ENCODE measurements around the gene ALAS1.
A peak's percentile ranks its signal among the peaks of the same experiment; 100 is the strongest.

The ALAS1 gene

DNA sequence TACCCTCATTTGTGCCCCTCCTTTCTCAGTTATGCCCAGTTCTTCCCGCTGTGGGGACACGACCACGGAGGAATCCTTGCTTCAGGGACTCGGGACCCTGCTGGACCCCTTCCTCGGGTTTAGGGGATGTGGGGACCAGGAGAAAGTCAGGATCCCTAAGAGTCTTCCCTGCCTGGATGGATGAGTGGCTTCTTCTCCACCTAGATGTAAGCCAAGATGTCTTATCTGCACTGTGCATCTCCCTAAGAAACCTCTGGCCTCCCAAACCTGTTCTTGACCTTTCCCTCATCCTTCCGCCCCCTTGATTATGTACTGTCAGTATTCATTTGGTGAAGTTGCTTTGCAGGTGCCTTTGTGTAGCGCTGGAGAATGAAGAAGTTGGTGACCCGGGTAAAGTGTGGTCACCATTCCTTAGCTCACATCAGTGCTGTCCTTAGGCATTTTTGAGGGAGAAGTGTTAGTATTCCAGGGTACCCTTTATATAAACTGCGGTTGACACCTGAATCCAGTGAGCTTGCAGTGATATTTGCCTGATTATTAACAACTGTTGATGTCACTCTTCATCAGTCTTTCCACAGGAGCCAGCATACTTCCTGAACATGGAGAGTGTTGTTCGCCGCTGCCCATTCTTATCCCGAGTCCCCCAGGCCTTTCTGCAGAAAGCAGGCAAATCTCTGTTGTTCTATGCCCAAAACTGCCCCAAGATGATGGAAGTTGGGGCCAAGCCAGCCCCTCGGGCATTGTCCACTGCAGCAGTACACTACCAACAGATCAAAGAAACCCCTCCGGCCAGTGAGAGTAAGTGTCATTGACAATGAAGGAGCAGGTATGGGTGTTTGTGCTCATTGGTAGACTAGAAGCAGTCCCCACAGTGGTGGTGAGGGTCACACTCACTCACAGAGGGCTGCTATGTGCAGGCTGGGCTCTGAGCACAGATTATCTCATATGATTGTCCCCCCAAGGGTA, 966 bp downstream of the ALAS1 start:
- DNase-seq (ENCODE audit: low spot score) = no peak

DNA sequence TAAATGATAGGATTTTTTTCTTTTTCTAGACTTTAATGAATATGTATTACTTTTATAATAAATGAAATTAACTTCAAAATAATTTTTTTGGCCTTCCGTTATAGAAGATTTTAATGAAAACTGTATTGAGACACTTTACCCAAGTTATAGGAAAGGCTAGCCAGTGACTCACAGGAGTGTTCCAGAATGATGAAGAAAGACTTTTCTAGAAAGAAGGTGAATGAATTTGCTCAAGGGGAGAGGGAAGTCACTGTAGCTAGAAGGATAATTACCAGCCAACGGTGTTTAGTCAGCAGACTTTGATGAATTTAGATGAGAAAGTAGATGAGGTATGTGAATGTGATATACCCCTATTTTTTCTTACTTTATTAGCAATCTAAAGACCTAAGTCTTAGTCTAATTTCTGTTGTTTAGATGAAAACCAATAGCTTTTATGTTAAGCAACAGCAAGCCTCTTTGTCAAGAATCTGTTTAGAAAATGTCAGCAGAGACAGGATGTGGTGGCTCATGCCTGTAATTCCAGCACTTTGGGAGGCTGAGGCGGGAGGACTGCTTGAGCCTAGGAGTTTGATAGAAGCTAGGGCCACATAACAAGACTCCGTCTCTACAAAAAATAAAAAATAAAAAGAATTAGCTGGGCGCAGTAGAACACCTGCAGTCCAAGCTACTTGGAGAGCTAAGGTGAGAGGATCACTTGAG, 3.2 kb downstream of the ALAS1 start:
- DNase-seq (ENCODE audit: low spot score) = no peak

DNA sequence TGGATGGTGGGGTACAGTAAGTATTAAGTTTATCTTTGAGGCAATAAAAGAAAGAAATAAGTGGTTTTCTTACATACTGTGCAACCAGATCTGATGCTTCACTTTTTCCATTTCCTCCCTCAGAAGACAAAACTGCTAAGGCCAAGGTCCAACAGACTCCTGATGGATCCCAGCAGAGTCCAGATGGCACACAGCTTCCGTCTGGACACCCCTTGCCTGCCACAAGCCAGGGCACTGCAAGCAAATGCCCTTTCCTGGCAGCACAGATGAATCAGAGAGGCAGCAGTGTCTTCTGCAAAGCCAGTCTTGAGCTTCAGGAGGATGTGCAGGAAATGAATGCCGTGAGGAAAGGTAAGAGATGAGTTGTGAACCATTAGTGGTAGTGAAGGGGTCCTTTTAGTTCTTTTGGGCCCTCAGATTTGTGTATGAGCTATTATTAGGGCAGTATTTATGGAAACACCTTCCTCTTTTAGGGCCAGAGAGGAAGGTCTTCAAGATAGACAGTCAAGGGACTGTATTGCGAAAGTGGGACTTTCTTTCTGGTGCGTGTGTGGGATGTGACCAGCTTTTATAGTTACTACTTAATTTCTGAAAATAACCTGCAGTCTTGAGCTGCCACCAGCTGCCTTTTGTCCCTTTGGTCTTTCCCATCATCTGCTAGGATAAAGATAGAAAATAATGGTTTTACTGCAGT, 4.6 kb downstream of the ALAS1 start:
- DNase-seq (ENCODE audit: low spot score) = no peak

DNA sequence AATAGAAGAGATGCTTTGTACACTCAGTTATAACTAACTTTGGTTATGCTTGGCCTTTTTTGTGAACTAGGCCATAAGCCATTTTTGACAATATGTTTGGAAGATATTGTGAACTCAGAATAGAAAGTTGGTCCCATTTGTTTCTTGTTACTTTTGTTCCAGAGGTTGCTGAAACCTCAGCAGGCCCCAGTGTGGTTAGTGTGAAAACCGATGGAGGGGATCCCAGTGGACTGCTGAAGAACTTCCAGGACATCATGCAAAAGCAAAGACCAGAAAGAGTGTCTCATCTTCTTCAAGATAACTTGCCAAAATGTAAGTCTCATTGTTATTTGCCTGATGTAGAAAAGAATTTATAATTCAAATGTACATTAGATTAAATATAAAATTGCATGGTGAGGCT, 5.7 kb downstream of the ALAS1 start:
- no peak for DNase-seq (ENCODE audit: low spot score)

DNA sequence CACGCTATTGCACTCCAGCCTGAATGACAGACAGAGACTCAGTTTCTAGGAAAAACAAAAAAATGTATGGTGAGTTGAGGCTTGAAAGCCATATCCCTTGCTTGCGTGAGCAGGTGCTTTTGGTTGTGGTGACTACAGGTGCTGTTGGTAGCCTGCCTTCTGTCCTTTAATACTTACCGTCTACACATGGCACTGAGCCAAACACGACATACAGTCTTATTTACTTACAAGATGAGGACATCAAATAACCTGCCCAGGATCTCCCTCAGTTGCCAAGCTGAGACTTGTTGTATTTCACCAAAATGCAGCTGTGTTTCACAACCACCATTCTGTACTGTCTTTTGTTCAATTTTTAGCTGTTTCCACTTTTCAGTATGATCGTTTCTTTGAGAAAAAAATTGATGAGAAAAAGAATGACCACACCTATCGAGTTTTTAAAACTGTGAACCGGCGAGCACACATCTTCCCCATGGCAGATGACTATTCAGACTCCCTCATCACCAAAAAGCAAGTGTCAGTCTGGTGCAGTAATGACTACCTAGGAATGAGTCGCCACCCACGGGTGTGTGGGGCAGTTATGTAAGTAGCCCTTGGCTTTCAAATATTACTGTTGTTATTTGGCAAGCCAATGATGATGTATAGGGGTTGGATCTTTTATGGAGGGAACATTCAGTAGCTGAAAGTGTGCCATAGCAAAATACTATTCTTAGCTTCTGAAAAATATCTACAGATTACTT, 6.5 kb downstream of the ALAS1 start:
- no peak for DNase-seq (ENCODE audit: low spot score)

DNA sequence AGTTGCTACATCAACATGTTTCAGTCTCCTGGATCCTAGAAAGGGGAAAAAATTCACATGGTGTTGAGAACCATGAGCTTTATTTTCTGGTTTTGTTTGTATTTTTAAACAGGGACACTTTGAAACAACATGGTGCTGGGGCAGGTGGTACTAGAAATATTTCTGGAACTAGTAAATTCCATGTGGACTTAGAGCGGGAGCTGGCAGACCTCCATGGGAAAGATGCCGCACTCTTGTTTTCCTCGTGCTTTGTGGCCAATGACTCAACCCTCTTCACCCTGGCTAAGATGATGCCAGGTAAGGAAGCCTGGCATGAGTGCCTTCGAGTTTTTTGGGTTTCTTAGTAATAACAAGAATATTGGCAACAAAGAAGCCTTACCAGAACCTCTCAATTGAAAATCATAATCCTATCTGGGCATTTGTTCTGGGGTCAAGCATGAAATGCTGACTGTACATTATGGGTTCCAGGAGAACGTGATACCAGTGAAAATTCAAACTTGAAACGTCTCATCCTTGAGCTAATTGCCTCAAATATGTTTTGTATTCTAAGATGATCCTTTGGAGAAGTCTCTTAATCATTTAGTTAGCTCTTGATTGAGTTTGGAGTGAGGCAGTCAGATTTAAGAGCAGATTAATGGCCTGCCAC, 7.9 kb downstream of the ALAS1 start:
- DNase-seq (ENCODE audit: low spot score) = no peak

DNA sequence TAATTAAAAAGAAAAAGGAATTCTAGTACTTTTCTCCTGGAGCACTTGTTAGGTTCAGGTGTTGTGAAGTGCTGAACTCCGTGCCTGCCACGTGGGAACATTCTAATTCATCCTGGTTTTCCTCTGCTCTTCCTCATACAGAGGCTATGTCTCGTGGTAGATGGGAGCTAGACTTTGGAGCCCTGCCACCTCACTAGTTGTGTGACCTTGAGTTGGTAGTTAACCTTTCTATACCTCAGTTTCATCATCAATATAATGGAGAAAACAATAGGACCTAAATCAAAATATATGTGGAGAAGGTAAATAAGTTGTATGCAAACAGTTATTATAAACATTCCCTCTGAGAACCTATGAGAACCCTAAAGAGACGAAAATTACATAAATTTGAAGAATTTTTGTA, 10.6 kb downstream of the ALAS1 start:
- no peak for DNase-seq (ENCODE audit: low spot score)

DNA sequence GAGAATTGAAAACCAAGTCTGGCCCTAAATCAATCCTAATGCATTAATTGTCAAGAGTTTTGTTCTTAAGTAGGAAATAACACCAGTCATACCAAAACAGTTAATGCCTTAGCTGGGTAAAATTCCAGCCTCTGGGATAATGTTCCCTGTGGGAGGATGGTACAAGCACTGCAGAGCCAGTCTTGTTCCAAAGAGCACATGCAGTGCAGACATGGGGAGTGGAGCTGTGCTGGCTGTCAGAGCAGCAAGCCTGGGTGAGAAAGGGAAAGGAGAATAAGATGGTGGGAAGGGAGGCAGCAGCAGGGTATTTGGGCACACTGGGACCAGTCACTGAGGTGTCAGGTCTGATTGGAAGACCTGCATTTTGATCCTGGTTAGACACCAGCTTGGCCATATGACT, 12.1 kb downstream of the ALAS1 start:
- DNase-seq (ENCODE audit: low spot score) = no peak

DNA sequence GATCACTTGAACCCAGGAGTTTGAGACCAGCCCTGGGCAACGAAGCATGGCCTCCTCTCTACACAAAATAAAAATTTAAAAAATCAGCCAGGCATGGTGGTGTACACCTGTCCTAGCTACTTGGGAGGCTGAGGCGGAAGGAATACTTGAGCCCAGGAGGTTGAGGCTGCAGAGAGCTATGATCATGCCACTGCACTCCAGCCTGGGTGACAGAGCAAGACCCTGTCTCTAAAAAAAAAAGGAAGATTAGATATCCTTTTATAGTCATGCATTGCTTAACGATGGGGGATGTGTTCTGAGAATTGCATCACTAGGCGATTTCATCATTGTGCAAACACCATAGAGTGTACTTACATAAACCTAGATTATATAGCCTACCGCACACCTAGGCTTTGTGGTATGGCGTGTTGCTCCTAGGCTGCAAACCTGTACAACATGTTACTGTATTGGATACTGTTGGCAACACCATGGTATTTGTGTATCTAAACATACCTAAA, 12.6 kb downstream of the ALAS1 start:
- no peak for DNase-seq (ENCODE audit: low spot score)

DNA sequence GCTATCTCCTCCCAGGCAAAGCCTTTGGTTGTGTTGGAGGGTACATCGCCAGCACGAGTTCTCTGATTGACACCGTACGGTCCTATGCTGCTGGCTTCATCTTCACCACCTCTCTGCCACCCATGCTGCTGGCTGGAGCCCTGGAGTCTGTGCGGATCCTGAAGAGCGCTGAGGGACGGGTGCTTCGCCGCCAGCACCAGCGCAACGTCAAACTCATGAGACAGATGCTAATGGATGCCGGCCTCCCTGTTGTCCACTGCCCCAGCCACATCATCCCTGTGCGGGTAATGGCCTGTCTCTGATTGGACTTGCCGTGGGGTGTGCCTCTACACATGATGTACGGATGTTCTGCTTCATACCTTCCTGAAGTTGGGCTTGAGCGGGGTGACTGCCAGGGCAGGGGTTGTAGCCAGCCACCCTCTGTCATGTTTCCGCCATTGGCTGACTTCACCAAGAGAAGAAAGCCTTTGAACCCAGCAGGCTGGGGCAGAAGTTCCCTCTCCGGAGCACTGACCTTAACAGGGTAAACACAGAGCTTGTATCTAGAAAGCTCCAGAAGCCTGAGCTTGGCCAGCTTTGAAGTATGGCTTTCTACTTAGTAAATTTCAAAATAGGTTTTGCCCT, 13.4 kb downstream of the ALAS1 start:
- DNase-seq (ENCODE audit: low spot score) = no peak

DNA sequence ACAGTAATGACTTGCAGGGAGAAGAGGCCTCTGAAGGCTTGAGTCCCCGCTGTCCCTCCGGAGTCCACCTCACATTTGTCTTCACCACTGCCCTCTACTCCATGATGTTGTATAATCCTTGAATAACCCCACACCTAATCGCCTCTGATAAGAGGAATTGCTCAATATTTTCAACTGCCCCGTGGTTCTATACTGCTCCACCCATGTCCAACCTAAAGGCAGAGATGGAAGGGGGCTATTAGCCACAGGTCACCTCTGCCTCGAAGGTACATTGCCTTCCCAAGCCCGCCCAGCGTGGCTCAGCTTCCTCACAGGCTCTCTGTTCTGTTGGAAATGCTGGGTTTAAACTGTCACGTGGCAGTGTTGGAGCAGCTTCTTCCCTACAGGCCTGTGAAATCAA, 15.0 kb downstream of the ALAS1 start:
- no peak for DNase-seq (ENCODE audit: low spot score)

DNA sequence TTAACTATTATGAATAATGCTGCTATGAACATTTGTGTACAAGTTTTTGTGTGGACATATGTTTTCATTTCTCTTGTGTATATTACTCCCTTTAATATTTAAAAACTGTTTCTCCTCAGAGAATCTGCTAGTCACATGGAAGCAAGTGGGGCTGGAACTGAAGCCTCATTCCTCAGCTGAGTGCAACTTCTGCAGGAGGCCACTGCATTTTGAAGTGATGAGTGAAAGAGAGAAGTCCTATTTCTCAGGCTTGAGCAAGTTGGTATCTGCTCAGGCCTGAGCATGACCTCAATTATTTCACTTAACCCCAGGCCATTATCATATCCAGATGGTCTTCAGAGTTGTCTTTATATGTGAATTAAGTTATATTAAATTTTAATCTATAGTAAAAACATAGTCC, 15.9 kb downstream of the ALAS1 start:
- DNase-seq (ENCODE audit: low spot score) = no peak

DNA sequence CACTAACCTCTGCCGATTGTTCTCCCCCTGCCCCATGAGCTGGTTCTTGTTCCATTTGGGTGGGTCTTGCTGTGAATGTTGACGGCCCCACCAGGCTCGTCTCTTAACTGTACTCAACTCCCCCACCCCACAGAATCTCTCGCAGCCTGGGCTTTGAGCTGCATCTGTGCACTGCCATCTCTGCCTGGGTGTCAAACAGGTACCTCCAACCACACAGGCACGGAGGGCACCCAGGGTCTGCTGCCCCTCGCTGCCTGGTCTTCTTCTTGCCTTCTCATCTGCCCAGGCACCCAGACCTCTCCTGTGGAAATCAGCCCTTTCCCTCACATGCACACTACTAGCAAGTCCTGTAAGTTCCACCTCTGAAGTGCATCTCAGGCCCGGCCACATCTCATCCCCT, 17.4 kb downstream of the ALAS1 start:
- DNase-seq (ENCODE audit: low spot score) = no peak

DNA sequence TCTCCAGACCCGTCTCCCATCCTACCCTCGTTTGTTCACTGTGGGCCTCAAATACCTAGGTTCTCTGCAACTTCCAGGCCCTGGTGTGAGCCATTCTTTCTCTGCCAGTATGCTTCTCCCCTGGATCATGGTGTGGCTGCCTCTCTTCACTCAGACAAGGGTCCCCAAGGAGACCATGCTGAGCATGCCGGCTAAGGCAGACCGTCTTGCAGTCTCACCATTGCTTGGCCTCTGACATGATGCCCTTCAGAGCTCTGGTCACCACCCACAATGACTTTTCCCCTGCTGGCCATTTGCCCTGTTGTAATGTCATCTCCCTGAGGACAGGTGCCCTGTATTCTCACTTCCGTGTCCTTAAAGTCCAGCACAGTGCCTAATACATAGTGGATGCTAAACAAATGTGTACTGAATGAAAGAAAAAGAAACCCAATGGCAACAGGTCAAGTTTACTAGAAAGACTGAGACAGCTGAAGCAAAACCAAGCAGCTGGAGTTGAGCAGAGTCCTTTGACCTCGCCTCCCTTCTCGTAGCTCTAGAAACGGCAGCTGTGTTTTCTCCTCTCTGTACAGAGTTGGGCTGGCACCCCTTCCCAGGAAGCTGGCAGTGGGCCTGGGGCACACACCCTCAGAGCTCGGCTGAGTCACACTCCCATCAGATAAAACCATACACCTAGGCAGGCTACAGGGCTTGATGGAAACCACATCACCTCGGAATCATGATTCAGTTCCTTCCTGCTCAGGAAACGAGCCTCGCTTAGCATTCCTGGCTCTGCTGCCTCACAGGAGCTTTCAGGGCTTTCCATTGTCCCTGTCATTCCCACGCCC, 18.8 kb downstream of the ALAS1 start:
- DNase-seq (ENCODE audit: low spot score) = no peak

DNA sequence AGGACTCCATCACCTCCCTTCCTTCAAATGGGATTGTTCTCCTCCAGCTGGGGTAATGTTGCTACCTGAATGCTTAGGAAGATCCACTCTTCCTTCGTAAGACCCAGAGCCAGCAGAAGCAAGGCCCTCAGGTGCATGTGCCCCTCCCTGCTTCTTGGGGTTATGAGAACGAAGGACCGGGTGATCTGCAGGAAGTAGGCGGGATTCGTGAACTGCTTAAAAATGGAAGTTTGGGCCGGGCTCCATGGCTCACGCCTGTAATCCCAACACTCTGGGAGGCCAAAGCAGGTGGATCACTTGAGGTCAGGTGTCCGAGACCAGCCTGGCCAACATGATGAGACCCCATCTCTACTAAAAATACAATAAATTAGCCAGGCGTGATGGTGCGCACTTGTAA, 19.4 kb downstream of the ALAS1 start:
- no peak for DNase-seq (ENCODE audit: low spot score)

DNA sequence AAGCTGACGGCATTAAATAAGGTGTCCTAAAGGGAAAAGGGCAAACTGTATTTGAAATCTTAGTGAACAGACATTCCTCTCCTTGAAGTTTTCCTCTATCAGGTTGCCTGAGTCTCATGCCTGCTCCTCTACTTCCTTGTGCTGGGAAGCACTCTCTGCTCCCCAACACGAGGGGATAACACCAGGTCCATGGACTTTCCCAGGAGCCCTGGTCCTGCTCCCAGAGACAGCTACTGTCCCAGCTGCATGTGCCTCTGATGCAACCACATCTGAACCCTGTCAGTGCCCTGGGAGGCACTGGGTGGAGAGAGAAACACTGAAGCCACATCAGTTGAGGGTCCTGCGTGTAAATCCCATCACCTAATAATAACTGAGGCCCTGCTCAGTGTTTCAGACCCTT, 20.1 kb downstream of the ALAS1 start:
- DNase-seq (ENCODE audit: low spot score) = no peak

DNA sequence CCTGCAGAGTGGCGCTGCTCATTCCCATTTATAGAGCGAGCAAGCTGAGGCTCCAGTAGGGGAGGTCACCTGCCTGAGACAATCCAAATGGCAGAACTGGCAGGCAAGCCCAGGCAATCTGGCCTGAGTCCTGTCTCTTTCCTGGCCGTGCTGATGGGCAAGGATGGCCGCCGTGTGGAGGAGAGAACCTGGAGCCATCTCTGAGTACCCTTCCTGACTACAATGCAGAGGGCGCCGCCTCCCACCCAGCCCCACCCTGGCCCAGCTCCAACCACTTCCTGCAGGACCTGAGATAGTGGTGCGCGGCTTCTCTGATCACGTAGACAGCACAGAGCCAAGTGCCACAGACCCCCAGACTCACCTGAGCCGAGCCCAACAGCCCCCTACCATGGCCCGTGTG, 20.5 kb downstream of the ALAS1 start:
- no peak for DNase-seq (ENCODE audit: low spot score)

DNA sequence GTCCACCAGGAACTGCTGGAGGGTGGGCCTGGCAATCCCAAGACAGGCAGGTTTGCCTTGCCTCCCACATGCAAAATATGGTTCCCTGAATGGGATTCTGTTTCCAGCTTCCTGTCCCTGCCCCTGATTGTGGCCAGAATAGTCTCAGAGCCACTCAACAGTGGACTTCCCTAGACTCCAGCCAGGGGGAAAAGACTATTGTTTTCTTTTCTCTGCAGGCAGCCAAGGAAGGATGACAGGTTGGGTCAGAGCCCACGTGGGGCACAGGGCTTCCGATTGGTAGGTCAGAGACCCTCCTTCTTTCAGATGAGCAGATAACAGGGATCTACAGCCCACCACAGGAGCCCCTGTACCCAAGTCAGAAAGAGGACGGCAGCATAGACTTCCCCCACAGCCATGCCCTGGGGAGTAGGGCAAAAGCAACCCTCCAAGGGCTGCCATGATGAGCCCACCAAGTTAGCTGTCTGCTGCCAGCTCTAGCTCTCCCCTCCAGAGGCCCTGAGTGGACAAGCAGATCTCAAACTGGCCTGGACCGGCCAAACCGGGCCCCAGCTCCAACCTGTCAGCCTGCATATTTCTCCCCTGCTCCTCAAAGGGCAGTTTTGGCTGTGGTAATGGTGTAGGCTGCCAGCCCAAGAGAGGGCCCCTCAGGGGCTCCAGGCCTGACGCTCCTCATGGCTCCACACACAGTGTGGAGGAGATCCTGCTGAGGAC, 21.1 kb downstream of the ALAS1 start:
- DNase-seq (ENCODE audit: low spot score) = no peak

DNA sequence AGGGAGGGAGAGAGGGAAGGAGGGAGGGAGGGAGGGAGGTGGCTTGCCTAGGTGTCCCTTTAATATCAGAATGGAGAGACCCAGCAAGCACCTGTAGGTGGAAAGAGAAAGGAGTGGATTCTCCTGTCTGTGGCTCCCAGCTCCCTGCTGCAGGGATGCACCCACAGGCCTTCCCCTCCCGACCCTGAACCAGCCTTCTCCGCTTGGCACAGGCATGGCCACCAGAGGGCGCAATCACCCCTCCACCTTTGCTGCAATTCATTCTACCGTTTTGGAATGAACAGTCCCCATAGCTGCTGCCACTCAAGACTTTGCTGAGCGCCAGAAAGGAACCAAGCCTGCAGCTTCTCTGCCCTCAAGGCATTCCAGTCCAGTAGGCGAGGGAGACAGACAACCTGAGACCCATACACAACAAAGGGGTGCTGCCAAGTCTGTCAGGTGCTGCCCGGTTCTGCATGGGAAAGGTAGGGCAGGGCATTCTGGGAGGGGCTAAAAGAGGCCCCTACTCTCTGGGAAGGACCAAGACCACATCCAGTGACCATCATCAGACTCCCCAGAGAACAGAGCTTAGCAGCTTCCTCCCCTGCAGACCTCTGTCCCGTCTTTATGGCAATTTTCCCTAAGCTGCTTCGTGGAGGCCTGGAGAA, 22.5 kb downstream of the ALAS1 start:
- peak; percentile 88 for DNase-seq (ENCODE audit: low spot score)

Data from left forelimb (tissue), 1 donor.